Measurements from ENCODE around the gene TCHH.
"Not testable (repeated sequence)": the region's sequence is repeated elsewhere in the genome, so short reads cannot be mapped to it uniquely, and the experiment has no call there.

Gene TCHH

GRCh38 chr1:152115344-152115743 is at the start of gene TCHH:
TSS of gene TCHH (minus strand) at chr1:152115444. CDS start at chr1:152114080, 1,364 bp downstream.
- no peak for DNase-seq (ENCODE audit: low read depth in 1 of 2, low spot score in 1 of 2)

DNA sequence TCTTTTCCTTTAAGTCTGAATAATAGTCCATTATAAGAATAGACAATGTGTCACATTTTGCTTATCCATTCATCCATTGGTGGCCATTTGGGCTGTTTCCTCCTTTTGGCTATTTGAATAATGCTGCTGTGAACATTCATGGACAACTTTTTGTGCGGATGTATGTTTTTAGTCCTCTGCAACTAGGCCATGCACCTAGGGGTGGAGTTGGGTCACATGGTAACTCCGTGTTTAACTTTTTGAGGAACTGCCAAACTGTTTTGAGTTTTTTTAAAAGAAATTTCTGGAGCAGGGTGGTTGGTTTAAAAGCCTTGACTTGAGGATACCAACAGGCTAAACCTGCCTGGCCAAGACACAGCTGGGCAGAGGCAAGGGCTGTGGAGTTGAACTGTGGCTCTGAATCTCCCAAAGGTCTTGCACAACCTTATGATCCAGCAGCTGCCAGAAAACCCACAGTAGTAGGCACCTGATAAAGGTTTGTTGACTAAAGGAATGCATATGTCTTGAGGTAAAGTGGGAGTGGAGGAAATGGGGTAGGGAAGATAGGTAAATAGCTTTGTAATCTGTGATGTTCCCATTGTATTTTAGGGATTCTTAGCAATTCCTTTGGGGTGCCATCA is 49.4 kb upstream of the TCHH start:
- DNase-seq (ENCODE audit: low read depth in 1 of 2, low spot score in 1 of 2) = no peak

- no peak for DNase-seq (ENCODE audit: low read depth in 1 of 2, low spot score in 1 of 2)
These were observed 47.7 kb upstream of the TCHH start for GRCh38 chr1:152162792-152163463.

DNA sequence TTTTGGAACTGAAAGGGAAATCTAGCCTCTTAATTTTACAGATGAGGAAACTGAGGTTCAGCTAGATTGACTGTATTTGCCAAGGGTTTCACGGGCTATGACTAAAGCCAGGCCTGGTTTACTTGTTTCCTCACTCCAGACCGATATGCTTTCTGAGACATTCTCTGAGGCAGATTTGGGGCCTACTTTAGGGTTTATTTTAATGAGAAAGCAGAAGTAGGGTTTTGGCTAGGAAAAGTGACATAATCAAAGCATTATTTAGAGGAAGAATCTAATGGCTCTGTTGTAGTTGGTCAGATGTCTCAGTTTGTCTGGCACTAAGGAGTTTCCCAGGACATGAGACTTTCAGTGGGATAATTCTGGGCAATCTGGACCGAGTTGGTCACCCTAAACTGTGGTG is 45.3 kb upstream of the TCHH start:
- DNase-seq (ENCODE audit: low read depth in 1 of 2, low spot score in 1 of 2) = no peak

DNA sequence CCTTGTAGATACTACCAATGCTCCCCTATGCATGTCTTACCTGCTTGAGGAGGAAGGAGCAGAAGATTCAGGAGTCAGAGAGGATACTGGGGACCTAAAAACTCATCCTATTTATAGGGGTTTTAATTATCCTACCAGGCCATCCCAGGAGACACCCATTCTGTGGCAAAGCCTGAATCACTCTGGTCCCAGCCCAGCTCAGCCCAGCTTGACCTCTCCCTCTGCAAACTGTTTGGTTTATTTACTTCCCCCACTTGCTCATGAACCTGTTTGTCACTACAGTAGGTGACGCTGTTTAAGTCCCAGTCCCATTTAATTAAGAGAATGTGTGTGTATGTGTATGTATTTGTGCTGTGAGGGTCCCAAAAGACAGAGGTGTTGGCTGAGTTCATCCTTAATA is 43.9 kb upstream of the TCHH start, which contains the start of gene RPTN:
RPTN (minus strand) TSS at position 85 of the 400 bp plus-strand sequence. CDS start 1,339 bp downstream, outside the sequence.
- no peak for DNase-seq (ENCODE audit: low read depth in 1 of 2, low spot score in 1 of 2)

GRCh38 chr1:152153996-152154395 is 38.8 kb upstream of the TCHH start:
- no peak for DNase-seq (ENCODE audit: low read depth in 1 of 2, low spot score in 1 of 2)

GRCh38 chr1:152151646-152152045 is 36.4 kb upstream of the TCHH start:
- DNase-seq (ENCODE audit: low read depth in 1 of 2, low spot score in 1 of 2) = no peak

- no peak for DNase-seq (ENCODE audit: low read depth in 1 of 2, low spot score in 1 of 2)
These were observed 33.7 kb upstream of the TCHH start for GRCh38 chr1:152148981-152149380.

GRCh38 chr1:152148051-152148450 is 32.8 kb upstream of the TCHH start:
- no peak for DNase-seq (ENCODE audit: low read depth in 1 of 2, low spot score in 1 of 2)

- DNase-seq (ENCODE audit: low read depth in 1 of 2, low spot score in 1 of 2) = no peak
These were observed 30.5 kb upstream of the TCHH start for GRCh38 chr1:152145769-152146168.

DNA sequence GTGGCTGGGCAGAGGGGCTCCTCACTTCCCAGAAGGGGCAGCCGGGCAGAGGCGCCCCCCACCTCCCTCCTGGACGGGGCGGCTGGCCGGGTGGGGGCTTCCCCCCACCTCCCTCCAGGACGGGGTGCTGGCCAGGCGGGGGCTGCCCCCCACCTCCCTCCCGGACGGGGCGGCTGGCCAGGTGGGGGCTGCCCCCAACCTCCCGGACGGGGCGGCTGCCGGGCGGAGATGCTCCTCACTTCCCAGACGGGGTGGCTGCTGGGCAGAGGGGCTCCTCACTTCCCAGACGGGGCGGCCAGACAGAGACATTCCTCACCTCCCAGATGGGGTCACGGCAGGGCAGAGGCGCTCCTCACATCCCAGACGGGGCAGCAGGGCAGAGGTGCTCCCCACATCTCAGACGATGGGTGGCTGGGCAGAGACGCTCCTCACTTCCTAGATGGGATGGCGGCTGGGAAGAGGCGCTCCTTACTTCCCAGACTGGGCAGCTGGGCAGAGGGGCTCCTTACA is 29.5 kb upstream of the TCHH start:
- DNase-seq (ENCODE audit: low read depth in 1 of 2, low spot score in 1 of 2) = not testable (repeated sequence)

DNA sequence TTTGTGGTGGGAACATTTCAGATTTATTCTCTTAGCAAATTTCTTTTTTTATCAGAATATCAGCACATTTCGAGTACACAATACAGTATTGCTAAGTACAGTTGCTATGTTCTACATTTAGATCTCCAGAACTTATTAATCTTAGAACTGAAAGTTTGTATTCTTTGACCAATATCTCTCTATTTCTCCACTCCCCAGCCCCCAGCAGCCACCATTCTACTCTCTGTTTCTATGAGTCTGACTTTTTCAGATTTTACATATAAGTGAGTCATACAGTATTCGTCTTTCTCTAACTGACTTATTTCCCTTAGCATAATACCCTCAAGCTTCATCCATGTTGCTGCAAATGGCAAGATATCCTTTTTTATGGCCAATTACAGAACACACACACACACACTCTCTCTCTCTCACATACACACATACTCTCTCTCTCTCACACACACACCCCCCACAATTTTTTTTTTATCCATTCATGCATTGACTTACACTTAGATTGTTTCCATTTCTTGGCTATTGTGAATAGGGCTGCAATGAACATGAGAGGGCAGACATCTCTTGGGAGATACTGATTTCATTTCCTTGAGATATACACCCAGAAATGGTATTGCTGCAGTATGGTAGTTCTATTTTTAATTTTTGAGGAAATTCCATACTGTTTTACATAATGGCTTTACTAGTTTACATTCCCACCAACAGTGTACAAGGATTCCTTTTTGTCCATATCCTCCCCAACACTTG is 28.1 kb upstream of the TCHH start:
- DNase-seq (ENCODE audit: low read depth in 1 of 2, low spot score in 1 of 2) = no peak

DNA sequence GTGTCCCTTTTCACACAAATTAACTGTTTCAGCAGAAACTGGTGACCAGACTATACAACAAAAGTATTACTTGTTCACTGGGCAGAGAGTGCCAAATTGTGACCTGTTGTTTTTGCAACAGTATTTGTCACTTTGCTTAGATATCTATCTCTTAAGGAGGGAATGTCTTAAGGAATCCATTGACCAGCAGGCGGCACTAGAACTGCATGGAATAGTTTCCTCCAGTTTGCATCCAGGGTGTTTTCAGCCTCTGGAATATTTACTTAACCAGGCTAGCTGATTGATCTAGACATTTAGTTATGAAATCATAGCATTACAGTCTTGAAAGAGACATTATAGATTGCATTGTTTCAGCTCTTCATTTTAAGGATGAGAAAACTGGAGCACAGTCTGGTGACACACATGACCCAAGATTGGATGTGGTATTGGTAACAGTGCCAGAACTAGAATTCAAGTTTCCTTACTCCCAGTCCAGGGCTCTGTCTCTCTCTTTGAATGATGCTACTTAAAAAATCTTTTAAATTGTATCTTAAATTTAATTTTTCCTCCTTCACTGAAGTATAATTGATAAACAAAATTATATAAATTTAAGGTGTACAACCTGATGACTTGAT is 26.8 kb upstream of the TCHH start:
- no peak for DNase-seq (ENCODE audit: low read depth in 1 of 2, low spot score in 1 of 2)

- DNase-seq (ENCODE audit: low read depth in 1 of 2, low spot score in 1 of 2) = no peak
These were observed 22.0 kb upstream of the TCHH start for GRCh38 chr1:152137215-152137614.

GRCh38 chr1:152130186-152130585 is 14.9 kb upstream of the TCHH start:
- no peak for DNase-seq (ENCODE audit: low read depth in 1 of 2, low spot score in 1 of 2)

- DNase-seq (ENCODE audit: low read depth in 1 of 2, low spot score in 1 of 2) = no peak
These were observed 12.4 kb upstream of the TCHH start for GRCh38 chr1:152127673-152128072.

GRCh38 chr1:152125834-152126443 is 10.7 kb upstream of the TCHH start:
- no peak for DNase-seq (ENCODE audit: low read depth in 1 of 2, low spot score in 1 of 2)

DNA sequence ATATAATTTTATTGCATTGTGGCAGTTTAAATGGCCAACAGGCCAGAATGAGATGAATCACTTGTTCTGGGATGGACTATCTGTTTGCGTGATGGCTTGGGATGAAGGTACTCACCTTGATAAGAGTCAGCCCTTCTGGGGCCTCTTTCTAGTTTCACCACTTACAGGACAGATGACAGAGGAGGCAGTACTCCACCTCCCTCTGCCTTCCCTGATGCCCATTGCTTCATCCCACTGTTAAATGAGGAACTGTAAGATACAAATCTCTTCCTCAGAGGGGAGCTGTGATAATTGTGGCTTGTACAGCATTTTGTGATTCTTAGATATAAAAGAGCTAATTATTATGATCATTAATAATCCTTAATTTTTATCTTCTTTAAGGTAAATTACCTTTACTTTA is 3.7 kb upstream of the TCHH start:
- no peak for DNase-seq (ENCODE audit: low read depth in 1 of 2, low spot score in 1 of 2)

DNA sequence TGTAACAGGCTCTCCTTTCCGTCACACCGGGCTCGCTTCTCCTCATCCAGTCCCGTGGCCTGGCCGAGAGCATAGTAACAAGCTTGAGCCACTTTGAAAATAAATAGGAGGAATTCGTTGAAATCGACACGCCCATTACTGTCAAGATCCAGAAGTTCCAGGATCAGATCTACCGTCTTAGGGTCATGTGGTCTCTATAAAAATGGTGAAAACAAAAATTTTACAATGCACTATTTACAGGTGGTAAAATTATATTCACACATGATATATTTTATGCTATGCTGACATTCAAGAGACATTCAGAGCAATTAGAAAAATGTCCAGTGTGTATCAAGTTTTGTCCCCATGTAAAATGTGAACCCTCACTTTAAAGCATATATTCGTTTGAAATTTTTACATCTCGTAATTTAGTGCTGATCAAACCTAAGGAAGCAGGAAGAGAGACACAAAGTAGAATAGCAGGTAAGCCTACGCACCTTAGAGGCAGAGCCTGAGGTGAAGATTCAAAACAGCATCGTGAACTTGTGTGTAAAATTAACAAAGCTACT is 2.3 kb downstream of the TCHH start:
- no peak for DNase-seq (ENCODE audit: low read depth in 1 of 2, low spot score in 1 of 2)

DNA sequence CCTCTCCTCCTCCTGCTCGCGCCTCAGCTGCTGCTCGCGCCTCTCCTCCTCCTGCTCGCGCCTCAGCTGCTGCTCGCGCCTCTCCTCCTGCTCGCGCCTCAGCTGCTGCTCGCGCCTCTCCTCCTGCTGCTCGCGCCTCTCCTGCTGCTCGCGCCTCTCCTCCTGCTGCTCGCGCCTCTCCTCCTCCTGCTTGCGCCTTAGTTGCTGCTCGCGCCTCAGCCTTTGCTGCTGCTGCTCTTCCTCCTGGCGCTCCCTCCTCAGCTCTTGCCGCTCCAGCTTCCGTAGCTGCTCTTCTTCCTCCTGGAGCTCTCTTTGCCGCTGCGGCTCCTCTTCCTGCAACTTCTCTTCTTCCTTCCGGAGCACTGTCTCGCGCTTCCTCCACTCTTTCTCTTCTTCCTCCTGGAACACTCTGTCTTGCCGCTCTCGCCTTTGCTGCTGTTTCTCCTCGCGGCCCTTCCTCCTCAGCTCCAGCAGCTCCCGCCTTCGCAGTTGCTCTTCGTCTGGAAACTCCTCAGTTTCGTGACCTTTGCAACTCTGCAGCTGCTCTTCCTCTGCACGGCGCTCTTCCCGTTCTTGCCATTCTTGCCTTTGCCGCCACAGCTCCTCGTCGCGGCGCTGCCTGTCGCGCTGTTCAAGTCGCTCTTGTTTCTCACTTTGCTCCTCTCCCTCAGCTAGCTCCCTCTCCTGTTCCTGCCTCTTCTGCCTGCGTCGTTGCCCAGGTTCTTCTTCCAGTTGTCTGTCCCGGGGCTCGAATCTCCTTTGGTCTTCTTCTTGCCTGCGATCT is 3.0 kb downstream of the TCHH start:
- DNase-seq (ENCODE audit: low read depth in 1 of 2, low spot score in 1 of 2) = no peak
